Measurements from ENCODE around the gene KIF7. TPM values are rescaled to one million over a fixed set of nuclear protein-coding genes. Genes with fewer than 3 reads are reported as not detected.

Gene KIF7
- total RNA-seq, 3 donors from 2014 or later (not counting 1 experiment from before 2014, with no cell fraction given), result 0.93 to 3.6 (median 1.6) TPM

- Mint-ChIP-seq H3K27me3 (ENCODE audit: low read depth in 2 of 2) (peaks cover 0 to 9% of the 10 kb centered on the region in 2 donors), H3K4me1 (peaks cover 0 to 7% of the 10 kb centered on the region in 2 donors), H3K36me3 (no peaks in the 10 kb centered on the region), H3K27ac (no peak overlapping the region), H3K4me3 (peak overlapping the region; percentile 49), H3K9me3 (no peaks in the 10 kb centered on the region)
- TF ChIP-seq, protein P1, sequence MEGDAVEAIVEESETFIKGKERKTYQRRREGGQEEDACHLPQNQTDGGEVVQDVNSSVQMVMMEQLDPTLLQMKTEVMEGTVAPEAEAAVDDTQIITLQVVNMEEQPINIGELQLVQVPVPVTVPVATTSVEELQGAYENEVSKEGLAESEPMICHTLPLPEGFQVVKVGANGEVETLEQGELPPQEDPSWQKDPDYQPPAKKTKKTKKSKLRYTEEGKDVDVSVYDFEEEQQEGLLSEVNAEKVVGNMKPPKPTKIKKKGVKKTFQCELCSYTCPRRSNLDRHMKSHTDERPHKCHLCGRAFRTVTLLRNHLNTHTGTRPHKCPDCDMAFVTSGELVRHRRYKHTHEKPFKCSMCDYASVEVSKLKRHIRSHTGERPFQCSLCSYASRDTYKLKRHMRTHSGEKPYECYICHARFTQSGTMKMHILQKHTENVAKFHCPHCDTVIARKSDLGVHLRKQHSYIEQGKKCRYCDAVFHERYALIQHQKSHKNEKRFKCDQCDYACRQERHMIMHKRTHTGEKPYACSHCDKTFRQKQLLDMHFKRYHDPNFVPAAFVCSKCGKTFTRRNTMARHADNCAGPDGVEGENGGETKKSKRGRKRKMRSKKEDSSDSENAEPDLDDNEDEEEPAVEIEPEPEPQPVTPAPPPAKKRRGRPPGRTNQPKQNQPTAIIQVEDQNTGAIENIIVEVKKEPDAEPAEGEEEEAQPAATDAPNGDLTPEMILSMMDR (IDR thresholded peaks at IDR 0.05), result no peak
- Histone ChIP-seq H3K9me3 (ENCODE audit: control insufficient read depth, insufficient read depth, low read length) (no peaks in the 10 kb centered on the region), H3K36me3 (ENCODE audit: control insufficient read depth, insufficient read depth, low read length) (no peaks in the 10 kb centered on the region), H3K4me1 (ENCODE audit: control insufficient read depth, insufficient read depth, low read length) (peaks cover 8% of the 10 kb centered on the region), H3K4me3 (ENCODE audit: low read length) (peak overlapping the region; percentile 10), H3K27me3 (ENCODE audit: control insufficient read depth, insufficient read depth, low read length) (peaks cover 2% of the 10 kb centered on the region), H3K27ac (ENCODE audit: low read length) (no peak overlapping the region)
- WGBS (ENCODE audit: insufficient coverage), result 97% methylated on average over 8 of the region's 8 CpGs
- intact Hi-C loops (cut with micrococcal nuclease), result no loop called here
- ATAC-seq (no peak), DNase-seq (no peak)
These were observed 11.1 kb upstream of the KIF7 start for GRCh38 chr15:89666184-89666857.

GRCh38 chr15:89665449-89666181 is 10.3 kb upstream of the KIF7 start:
- TF ChIP-seq, protein P1 (IDR thresholded peaks at IDR 0.05), result no peak
- H3K4me1 Mint-ChIP-seq, result peaks cover 0 to 7% of the 10 kb centered on the region in 2 donors
- H3K27me3 Mint-ChIP-seq (ENCODE audit: low read depth in 2 of 2), result peaks cover 2 to 12% of the 10 kb centered on the region in 2 donors
- no peak overlapping the region for H3K27ac ChIP-seq (ENCODE audit: low read length)
- H3K36me3 Mint-ChIP-seq, result no peaks in the 10 kb centered on the region
- H3K4me3 Mint-ChIP-seq, result peak overlapping the region; percentile 49
- H3K4me1 ChIP-seq (ENCODE audit: control insufficient read depth, insufficient read depth, low read length), result peaks cover 8% of the 10 kb centered on the region
- intact Hi-C loops (cut with micrococcal nuclease), result no loop called here
- no peak overlapping the region for H3K27ac Mint-ChIP-seq
- peaks cover 2% of the 10 kb centered on the region for H3K27me3 ChIP-seq (ENCODE audit: control insufficient read depth, insufficient read depth, low read length)
- no peaks in the 10 kb centered on the region for H3K9me3 Mint-ChIP-seq
- peak overlapping the region; percentile 13 for H3K4me3 ChIP-seq (ENCODE audit: low read length)
- no peak for DNase-seq
- peak; percentile 54 to 86 (median 61) for ATAC-seq
- no peaks in the 10 kb centered on the region for H3K36me3 ChIP-seq (ENCODE audit: control insufficient read depth, insufficient read depth, low read length)
- no peaks in the 10 kb centered on the region for H3K9me3 ChIP-seq (ENCODE audit: control insufficient read depth, insufficient read depth, low read length)
- WGBS (ENCODE audit: insufficient coverage), result 3% methylated on average over 72 of the region's 72 CpGs

DNA sequence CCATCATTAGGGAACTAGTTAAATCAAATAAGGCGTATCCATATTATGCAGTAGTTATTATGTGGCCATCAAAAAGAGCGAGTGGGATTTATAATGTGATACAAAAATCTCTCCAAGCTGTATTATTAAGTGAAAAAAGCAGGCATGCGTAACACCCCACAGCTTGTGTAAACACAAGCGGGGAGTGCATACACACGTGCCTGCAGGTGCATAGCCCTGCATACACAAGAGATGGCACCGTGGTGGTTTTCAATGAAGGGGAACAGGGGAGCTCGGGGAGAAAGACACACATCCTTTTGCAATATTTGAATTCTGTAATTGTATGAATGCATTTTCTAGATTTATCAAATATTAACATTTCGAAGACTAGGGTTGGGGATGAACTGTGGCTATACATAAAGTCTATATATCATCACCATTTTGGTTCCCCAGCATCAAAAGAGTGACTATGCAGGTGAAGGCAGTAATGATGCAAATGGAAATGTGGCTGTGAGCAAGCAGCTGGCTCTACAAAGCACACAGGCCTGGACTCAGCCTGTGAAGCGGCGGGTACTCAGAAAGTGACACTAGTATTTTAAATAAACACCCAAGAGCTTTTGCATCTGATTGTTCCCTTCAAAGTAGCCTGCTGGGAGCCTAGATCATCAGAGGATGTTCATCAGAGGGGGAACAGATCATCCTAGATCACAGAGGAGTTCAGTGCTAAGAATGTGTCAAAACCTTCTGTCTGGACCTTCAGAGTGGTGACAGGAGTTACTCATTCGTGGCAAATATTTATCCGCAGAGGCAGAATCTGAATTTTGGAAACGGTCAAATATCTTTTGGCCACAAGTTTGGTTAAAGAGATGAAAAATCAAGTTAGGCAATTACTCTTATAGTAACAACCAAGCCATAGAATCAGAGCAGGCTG is 9.4 kb upstream of the KIF7 start:
- ATAC-seq, result no peak
- Mint-ChIP-seq H3K36me3 (no peaks in the 10 kb centered on the region), H3K4me1 (peaks cover 0 to 7% of the 10 kb centered on the region in 2 donors), H3K27ac (no peak overlapping the region), H3K9me3 (no peaks in the 10 kb centered on the region), H3K4me3 (peak overlapping the region; percentile 73), H3K27me3 (ENCODE audit: low read depth in 2 of 2) (peaks cover 10 to 16% of the 10 kb centered on the region in 2 donors)
- no peak for DNase-seq
- H3K4me1 ChIP-seq (ENCODE audit: control insufficient read depth, insufficient read depth, low read length), result peaks cover 8% of the 10 kb centered on the region
- H3K36me3 ChIP-seq (ENCODE audit: control insufficient read depth, insufficient read depth, low read length), result no peaks in the 10 kb centered on the region
- 92% methylated on average over 11 of the region's 13 CpGs for WGBS (ENCODE audit: insufficient coverage)
- no peak overlapping the region for H3K27ac ChIP-seq (ENCODE audit: low read length)
- H3K9me3 ChIP-seq (ENCODE audit: control insufficient read depth, insufficient read depth, low read length), result no peaks in the 10 kb centered on the region
- peaks cover 4% of the 10 kb centered on the region for H3K27me3 ChIP-seq (ENCODE audit: control insufficient read depth, insufficient read depth, low read length)
- intact Hi-C loops (cut with micrococcal nuclease), result no loop called here
- TF ChIP-seq, protein P1 (IDR thresholded peaks at IDR 0.05), result no peak
- H3K4me3 ChIP-seq (ENCODE audit: low read length), result no peak overlapping the region

Data from natural killer cell (primary cell).